SK-N-MC (cell line): Measurements from ENCODE around the gene NCKAP5.

Experiments
- DNase-seq: peaks from one replicate; pipeline ENCODE4 v3.0.0-alpha.2; 2011; ENCODE audit warnings: low read depth, low spot score
- H3K27ac ChIP-seq: fragments of 200-600 bp; sonication (generic); 2 replicates; pipeline ENCODE4 v1.5.1; 2016; ENCODE audit warnings: mixed run types
- H3K36me3 ChIP-seq: fragments of 200-600 bp; sonication (generic); 2 replicates; pipeline ENCODE4 v1.6.1; 2017; ENCODE audit warnings: antibody characterized with exemption, low read length, mixed read lengths; ENCODE audit not compliant: insufficient read depth
- H3K4me3 ChIP-seq: fragments of 200-600 bp; sonication (generic); 2 replicates; pipeline ENCODE4 v1.5.1; 2016
- H3K9ac ChIP-seq: fragments of 200-600 bp; sonication (generic); 2 replicates; pipeline ENCODE4 v1.8.0; 2017; ENCODE audit warnings: mixed run types, mixed read lengths; ENCODE audit not compliant: insufficient read length
- H3K9me3 ChIP-seq: fragments of 200-600 bp; sonication (generic); 2 replicates; pipeline ENCODE4 v1.6.1; 2017; ENCODE audit warnings: low read depth, mild to moderate bottlenecking, antibody characterized with exemption, low read length, moderate library complexity, mixed read lengths
- EZH2 ChIP-seq: fragments of 200-600 bp; sonication (generic); IDR thresholded peaks from one replicate; pipeline ENCODE4 v1.6.1; 2017; ENCODE audit warnings: antibody characterized with exemption
- FOXP2 ChIP-seq: optimal IDR thresholded peaks from 2 replicates; pipeline ENCODE3; 2011; ENCODE audit warnings: mild to moderate bottlenecking, moderate library complexity; ENCODE audit not compliant: insufficient read depth; ENCODE audit errors: extremely low read length, control extremely low read depth
- POLR2AphosphoS5 ChIP-seq: IDR thresholded peaks from 2 replicates; pipeline ENCODE4 v1.6.1; 2012; ENCODE audit warnings: mild to moderate bottlenecking, low read depth, low read length, borderline replicate concordance

NCKAP5 gene

GRCh38 chr2:133568172-133568571, at the start of gene NCKAP5:
Gene NCKAP5, minus strand, starts transcription at chr2:133568463. Its CDS starts 50,937 bp downstream, at chr2:133517526.
- Histone ChIP-seq H3K9me3 (no peaks in the 10 kb centered on the region), H3K36me3 (no peaks in the 10 kb centered on the region), H3K9ac (peak within 1 kb of the TSS; percentile 72), H3K4me3 (peak within 1 kb of the TSS; percentile 78), H3K27ac (peak within 1 kb of the TSS; percentile 82)
- TF ChIP-seq POLR2AphosphoS5 (no peak), EZH2 (no peak), FOXP2 (no peak)
- no peak for DNase-seq

GRCh38 chr2:133609664-133610063, 41.4 kb upstream of the NCKAP5 start:
- Histone ChIP-seq H3K36me3 (no peaks in the 10 kb centered on the region), H3K4me3 (no peak overlapping the region), H3K27ac (no peak overlapping the region), H3K9ac (no peak overlapping the region), H3K9me3 (no peaks in the 10 kb centered on the region)
- no peak for DNase-seq
- TF ChIP-seq POLR2AphosphoS5 (no peak), FOXP2 (no peak), EZH2 (no peak)

DNA sequence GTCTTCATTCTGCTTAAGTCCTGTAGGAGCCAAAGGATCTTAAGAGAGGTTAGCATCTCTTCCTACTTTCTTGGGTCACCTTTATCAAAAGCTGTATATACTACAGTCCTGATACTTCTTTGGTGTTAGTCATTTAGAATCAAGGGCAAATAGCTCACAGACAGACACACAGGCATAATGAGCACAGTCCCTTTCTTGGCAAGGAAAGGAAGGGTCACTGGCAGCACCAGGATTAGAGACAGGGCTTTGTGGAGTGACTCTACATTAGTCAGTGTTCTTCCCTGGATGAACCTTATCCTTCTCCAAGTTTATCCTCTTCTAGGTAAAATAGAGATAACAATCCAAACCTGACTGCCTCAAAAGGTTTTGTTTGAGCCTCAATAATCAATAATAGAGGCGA, 40.0 kb upstream of the NCKAP5 start:
- DNase-seq = no peak
- Histone ChIP-seq H3K36me3 (no peaks in the 10 kb centered on the region), H3K4me3 (no peak overlapping the region), H3K9ac (no peak overlapping the region), H3K27ac (no peak overlapping the region), H3K9me3 (no peaks in the 10 kb centered on the region)
- TF ChIP-seq POLR2AphosphoS5 = no peak
- TF ChIP-seq EZH2 = no peak
- no peak for TF ChIP-seq FOXP2

DNA sequence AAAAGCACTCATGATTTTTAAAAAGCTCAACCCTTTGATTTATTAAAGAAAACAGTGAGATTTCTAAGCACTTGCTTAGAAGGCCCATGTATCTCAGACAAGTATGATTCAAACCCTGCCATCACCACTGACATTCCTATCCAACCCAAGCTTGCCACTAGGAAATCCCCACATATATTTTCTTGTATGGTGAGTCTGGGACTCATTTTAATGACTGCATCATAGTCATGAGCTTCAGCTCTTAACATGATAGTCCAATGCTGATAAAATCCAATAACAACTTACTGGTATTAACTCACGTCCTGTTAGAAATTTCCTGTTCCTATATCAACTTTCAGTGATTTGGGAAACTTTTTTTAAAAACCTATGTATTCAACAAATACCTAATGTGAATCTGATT, 39.4 kb upstream of the NCKAP5 start:
- no peak for TF ChIP-seq FOXP2
- no peak for TF ChIP-seq EZH2
- TF ChIP-seq POLR2AphosphoS5 = no peak

DNA sequence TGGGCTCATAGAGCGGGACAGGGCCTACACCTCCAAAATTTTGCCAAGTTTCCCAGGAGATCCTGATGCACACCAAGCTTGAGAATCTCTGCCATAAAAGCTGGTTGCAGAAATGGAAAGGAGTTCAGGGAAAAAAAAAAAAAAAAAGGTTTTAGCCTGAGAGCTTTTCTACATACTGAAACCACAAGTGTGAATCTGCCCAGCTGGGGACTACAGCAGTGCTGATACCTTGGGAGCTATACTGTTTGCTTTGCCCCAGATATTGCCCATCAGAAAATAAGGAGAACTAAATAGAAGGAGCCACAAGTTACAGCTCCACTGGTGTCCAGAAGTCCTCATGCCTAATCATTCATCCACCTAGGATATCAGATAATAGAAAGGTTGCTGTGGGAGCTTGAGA, 38.4 kb upstream of the NCKAP5 start:
- Histone ChIP-seq H3K9me3 (no peaks in the 10 kb centered on the region), H3K36me3 (no peaks in the 10 kb centered on the region), H3K9ac (no peak overlapping the region), H3K27ac (no peak overlapping the region), H3K4me3 (no peak overlapping the region)
- DNase-seq = no peak
- TF ChIP-seq FOXP2 = no peak
- TF ChIP-seq POLR2AphosphoS5 = no peak
- no peak for TF ChIP-seq EZH2

More for the DNA sequence above, 39.4 kb upstream of the NCKAP5 start:
- DNase-seq = no peak
- Histone ChIP-seq H3K36me3 (no peaks in the 10 kb centered on the region), H3K9me3 (no peaks in the 10 kb centered on the region), H3K9ac (no peak overlapping the region), H3K27ac (no peak overlapping the region; the same call in 1 of the 2 replicates), H3K4me3 (no peak overlapping the region)

GRCh38 chr2:133605766-133606137, 37.5 kb upstream of the NCKAP5 start:
- Histone ChIP-seq H3K4me3 (no peak overlapping the region), H3K9ac (no peak overlapping the region), H3K36me3 (no peaks in the 10 kb centered on the region), H3K9me3 (no peaks in the 10 kb centered on the region), H3K27ac (no peak overlapping the region)
- TF ChIP-seq EZH2 (no peak), FOXP2 (no peak), POLR2AphosphoS5 (no peak)
- no peak for DNase-seq

GRCh38 chr2:133605011-133605765, 36.9 kb upstream of the NCKAP5 start:
- Histone ChIP-seq H3K4me3 (no peak overlapping the region), H3K36me3 (no peaks in the 10 kb centered on the region), H3K9me3 (no peaks in the 10 kb centered on the region), H3K9ac (no peak overlapping the region), H3K27ac (no peak overlapping the region)
- no peak for TF ChIP-seq POLR2AphosphoS5
- TF ChIP-seq EZH2 = no peak
- no peak for TF ChIP-seq FOXP2
- DNase-seq = no peak

DNA sequence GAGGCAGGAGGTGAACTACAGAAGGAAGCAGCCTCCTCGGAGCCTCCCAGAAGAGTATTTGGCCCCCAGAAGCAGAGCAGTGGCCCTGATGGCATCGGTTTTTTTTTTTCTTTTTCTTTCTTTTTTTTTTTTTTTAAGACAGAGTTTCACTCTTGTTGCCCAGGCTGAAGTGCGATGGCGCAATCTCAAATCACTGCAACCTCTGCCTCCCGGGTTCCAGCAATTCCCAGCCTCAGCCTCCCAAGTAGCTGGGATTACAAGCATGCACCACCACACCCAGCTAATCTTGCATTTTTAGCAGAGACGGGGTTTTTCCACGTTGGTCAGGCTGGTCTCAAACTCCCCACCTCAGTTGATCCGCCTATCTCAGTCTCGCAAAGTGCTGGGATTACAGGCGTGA, 34.8 kb upstream of the NCKAP5 start:
- Histone ChIP-seq H3K36me3 (no peaks in the 10 kb centered on the region), H3K27ac (no peak overlapping the region), H3K4me3 (no peak overlapping the region), H3K9ac (no peak overlapping the region), H3K9me3 (no peaks in the 10 kb centered on the region)
- no peak for DNase-seq
- TF ChIP-seq POLR2AphosphoS5 (no peak), FOXP2 (no peak), EZH2 (no peak)

- no peak for TF ChIP-seq FOXP2
- TF ChIP-seq POLR2AphosphoS5 = no peak
- TF ChIP-seq EZH2 = no peak
- H3K27ac ChIP-seq = no peak overlapping the region
- no peak overlapping the region for H3K4me3 ChIP-seq
- H3K9me3 ChIP-seq = no peaks in the 10 kb centered on the region
- no peaks in the 10 kb centered on the region for H3K36me3 ChIP-seq
- H3K9ac ChIP-seq = no peak overlapping the region
- no peak for DNase-seq
Observed at GRCh38 chr2:133602538-133602937, 34.3 kb upstream of the NCKAP5 start.
